Lung microvascular endothelial cell (primary cell): ENCODE results near the gene PPP3R1. TPM values are rescaled to one million over a fixed set of nuclear protein-coding genes. Genes with fewer than 3 reads are reported as not detected.

Experiments used
- DNase-seq, 2 donors: peaks; one replicate each; pipeline versions ENCODE4 v3.0.0 to v3.0.0-alpha.2; 2010; ENCODE audit warnings: low read depth in 2 of 2
- total RNA-seq: library from RNA; depleted of rRNA; stranded (reverse); fragments of >200 nt; gene quantifications from 2 replicates; pipeline ENCODE4 v1.2.1, GENCODE V29; 2014

The PPP3R1 gene
- total RNA-seq, 1 donor from 2014 or later = 18.3 TPM

DNA sequence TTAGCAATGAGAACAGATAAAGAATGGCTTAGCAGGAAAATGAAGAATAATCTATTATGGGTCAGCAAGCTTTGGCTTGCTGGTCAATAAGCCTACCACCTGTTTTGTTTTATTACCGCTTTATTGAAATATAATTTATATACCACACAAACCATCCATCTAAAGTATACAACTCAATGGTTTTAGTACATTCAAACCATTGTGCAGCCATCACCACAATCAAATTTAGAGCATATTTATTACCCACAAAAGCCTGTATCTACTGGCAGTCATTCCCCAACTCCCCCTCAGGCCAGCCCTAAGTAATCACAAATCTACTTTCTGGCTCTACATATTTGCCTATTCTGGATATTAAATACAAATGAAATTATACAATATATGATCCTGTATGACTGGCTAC is 17.2 kb downstream of the PPP3R1 start:
- DNase-seq = no peak

DNA sequence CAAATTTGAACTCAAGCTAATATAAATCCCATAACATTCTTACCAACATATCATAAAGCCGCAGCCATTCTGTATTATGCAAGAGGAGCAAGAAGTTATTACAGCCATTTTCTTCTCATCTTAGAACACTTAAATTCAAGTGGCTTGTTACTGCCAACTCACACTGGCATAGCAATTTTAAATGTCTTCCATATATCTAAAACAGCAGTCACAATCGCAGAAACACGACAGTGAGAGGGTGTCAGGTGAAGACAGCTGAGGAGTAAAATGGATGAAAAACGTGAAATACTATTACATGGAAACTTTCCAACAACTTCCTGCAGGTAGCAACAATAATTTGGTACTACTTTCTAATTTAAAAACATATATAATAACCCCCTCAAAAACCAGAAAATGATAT is 17.9 kb downstream of the PPP3R1 start:
- DNase-seq = no peak

DNA sequence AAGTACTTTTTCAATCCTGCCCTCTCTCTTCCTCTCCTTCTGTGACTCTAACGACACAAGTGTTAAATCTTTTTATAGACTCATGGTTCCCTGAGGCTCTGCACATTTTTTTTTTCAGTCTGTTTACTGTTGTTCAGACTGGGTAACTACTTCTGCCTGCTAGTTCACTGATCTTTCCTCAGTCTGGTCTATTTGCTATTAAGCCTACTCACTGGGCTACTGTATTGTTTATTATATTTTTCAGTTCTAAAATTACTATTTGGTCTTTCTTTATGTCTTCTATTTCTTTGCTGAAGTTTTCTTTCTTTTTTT is 21.3 kb downstream of the PPP3R1 start:
- peak in 1 of 2 donors; percentile 9 for DNase-seq

DNA sequence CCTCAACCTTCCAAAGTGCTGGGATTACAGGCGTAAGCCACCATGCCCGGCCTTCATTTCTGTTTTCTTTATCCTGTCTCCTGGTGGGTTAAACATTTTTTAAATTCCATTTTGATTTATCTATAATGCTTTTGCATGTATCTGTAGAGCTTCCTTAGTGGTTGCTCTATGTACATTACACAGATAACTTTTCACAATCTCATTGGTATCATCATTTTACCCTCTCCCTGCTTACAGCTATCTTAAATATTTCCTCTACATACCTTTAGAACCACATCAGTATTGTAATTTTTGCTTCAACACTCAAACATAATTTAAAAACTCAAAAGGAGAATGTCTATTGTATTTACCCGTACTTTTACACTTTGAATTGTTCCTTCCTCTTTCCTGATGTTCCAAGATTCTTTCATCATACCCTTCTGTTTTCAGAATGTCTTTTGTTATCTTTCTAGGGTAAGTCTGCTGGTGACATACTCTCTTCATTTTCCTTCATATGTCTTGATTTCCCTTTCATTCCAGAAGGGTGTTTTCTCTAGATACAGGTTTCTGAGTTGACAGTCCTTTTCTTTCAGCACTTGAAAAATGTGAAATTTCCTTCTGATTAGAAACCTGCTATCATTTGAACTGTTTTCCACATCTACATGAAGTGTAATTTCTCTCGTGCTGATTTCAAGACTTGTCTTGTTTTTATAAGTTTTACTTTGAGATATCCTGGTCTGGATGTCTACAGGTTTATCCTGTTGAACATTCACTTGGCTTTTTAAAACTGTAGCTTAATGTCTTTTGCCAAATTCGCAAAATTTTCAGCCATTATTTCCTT is 21.9 kb downstream of the PPP3R1 start:
- DNase-seq = peak in 1 of 2 donors; percentile 24

DNA sequence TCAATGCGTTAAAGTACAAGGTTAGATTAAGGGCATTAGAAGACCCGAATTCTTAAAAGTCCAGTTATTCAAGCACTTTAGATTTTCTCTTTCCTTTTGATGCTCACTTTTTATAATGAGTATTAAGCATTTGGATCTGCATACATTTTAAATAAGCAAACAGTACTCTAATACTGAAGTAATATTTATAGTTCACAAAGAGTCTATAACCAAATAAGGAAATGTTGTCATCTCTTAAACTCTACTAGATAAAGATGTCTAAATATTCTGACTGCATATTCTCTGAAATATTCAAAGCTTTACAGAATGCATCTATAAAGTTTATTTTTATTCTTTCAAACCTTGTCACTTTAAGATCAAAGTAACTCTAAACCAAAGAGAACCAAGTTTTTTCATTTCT is 25.5 kb downstream of the PPP3R1 start:
- no peak for DNase-seq

DNA sequence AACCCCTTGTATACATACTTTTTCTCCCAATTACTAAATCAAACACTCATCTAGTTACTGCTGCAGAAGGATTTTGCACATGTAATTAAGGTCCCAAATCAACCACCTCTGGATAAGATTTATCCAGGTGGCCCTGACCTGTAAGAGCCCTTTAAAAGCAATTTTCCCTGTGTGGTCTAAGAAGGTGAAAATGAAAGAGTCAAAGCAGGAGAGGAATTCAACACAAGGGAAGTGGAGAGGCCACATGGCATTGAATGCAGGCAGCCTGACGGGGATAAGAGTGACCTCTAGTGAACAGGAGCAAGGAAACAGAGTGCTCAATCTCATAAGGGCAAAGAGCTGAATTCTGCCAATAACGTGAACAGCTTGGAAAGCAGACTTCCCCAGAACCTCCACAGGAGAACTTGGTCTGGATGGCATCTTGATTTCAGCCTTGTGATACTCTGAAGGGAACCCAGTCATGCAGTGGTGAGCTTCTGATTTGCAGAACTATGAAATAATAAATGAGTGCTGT is 27.2 kb downstream of the PPP3R1 start:
- DNase-seq = peak; percentile 18 to 54

DNA sequence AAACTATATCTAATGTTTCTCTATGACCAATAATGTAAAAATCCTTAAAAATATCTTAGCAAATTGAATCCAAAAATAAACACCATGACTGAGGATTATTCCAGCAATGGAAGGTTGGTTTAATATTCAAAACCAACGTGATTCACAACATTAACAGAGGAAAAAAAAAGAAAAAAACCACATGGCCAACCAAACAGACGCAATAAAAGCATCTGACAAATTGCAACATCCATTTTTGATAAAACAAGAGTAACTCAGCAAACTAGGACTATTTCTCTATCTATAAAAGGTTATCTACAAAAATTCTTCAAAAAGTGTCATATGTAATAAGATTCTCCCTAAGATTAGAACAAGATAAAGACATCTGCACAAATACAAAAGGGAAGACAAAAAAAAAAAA is 28.9 kb downstream of the PPP3R1 start:
- DNase-seq = no peak

DNA sequence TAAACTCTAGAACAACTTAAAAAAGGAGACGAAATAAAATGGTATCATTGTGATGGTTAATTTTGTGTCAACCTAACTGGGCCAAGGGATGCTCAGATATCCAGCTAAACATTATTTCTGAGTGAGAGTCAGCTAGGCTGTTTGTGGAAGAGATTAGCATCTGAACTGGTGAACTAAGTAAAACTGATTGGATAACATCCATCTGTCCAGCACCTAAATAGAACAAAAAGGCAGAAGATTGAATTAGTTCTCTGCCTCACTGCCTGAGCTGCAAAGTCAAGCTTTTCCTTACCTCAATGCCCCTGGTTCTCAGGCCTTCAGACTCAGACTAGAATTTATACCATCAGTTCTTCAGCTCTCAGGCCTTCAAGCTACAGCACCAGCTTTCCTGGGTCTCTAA is 30.0 kb downstream of the PPP3R1 start:
- no peak for DNase-seq

DNA sequence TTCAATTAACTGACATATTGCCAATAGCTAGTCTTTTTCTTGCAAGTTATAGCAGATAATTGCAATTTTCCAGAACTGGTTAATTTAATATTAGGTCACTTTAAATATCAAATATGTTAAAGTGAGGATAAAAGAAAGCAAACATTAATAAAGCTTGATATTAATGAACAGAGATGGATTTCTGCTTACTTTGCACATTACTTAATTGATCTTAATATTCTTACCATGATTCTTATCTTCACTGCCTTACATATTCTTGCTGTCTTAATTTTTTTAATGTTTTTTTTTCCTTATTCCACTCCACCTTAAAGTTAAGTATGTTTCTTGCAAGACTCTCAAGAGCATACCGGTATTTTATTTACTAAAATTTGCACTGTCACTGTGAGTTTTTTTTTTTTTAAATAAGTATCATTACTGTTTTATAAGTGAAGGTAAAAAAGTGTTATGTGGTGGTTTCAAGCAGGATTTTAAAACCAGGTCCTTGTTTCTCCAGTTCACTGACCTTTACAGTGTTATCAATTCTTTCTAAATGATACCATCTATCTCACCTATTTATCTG is 33.9 kb downstream of the PPP3R1 start:
- DNase-seq = no peak

DNA sequence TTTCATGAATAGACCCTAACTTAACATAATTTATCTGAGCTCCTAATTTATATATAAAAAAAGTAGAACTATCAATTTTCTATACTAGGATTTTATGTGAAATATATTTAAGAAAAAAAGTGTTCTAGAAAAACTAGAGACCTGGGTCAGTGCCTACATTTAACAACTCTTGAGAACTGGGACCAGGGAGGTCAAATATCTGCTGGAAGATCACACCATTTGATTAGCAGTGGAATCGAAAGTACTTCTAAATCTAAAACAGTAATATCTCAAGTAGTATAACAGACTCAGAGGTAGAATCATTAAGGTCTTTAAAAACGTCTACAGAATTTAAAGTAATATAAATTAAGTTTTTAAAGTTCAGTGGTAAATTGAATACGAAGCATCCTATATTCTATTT is 34.6 kb downstream of the PPP3R1 start:
- DNase-seq = no peak

DNA sequence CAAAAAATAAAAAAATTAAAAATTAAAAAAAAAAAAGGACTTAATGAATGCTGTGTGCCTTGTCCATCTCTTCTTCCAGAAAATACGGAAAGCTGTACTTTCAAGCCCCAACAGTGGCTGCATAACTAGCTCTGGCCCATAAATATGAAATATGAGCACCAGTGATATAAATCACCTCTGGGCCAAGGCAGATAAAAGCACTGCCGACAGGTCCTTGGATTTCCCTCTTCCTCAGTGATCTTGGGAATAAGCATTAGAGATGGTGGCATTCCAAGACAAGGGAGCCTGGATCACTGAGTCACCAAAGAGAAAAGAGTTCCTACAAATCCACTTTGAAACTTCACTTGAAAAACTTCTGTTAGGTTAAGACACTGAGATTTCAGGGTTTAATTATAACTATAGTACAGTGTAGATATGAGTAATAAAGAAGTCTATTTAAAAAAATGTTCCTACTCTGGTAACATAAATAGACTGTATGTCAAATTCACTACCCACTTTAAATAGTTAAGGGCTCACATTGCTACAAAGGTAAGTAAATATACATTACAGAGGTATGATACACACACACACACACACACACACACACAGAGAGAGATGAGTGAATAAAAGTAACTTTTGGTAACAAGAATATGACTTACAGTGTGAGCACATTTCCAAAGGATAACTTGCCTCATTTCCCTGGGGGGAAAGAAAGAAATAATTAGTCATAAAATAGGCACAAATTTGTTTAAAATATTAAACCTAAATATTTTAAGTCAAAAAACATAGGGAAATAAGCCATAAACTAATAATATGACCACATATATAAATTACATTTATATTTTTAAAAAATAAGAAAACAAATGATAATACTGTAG is 35.6 kb downstream of the PPP3R1 start:
- DNase-seq = no peak

DNA sequence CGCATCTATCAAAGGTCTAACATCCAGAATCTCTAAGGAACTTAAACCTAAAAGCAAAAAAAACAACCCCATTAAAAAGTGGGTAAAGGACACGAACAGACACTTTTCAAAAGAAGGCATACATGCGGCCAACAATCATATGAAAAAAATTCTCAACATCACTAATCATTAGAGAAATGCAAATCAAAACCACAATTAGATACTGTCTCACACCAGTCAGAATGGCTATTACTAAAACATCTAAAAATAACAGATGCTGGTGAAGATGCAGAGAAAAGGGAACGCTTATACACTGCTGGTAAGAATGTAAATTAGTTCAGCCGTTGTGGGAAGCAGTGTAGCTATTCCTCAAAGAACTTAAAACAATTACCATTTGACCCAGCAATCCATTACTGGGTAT is 38.0 kb downstream of the PPP3R1 start:
- DNase-seq = no peak

DNA sequence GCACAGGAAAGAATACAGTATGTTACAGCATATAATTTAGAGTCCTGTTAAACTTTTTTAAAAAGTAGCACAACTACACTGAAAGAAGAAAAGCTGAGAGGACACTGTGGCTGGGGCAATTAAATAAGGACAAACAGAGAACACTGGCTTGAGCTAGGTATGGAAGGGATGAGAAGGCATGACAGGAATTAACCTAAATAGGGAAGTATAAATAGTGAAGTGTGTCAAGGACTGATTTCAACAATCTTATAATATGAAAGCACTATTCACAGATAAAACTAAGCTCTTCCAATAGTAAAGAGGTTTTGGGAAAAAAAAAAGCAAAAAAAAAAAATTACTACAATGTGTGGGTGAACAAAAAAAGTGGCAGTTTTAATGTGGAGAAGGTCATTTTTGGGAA is 45.5 kb downstream of the PPP3R1 start:
- DNase-seq = no peak

DNA sequence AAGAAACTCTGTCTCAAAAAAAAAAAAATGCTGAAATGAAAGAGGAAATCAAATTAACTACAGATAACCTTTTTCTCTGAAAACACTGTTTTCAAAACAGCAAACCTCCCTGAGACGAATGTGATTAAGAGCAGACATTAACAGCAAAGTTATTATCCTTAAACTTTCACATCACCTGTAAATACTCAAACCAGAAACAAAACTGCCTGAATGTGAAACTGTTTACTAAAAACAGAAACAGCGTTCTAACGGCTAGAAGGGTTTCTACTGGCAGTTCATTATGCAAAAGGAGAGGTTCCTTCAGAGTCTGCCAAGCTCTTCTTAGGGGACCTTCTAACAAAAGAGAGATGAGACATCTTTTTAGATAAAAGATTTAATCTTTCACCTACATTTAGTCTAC is 48.7 kb downstream of the PPP3R1 start:
- no peak for DNase-seq

DNA sequence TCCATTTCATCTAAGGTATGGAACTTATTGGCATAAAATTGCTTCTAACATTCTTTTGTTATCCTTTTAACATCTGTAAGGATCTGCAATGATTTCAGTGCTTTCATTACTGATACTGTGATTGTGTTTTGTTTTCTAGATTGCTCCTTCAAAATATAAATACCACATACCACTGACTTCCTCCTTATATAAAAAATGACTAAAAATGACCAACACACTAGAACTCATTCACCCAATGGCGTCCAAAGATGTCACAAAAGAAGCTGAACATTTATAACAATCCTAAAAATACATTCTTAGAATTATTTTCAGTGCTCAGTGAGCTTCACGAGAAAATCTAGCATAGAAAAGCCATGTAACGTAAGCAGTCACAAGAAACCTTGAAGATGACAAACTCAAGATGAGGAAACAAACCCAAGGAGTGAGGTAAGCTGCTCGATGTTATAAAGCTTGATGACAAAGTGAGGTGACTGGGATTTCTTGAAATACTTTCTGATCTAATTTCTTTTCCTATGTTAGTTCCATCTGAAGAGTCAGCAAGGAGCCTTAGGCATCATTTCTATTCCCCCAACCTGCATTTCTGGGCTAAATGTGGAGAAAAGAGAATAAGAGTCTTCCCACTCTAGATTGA is 52.1 kb downstream of the PPP3R1 start:
- DNase-seq = no peak

DNA sequence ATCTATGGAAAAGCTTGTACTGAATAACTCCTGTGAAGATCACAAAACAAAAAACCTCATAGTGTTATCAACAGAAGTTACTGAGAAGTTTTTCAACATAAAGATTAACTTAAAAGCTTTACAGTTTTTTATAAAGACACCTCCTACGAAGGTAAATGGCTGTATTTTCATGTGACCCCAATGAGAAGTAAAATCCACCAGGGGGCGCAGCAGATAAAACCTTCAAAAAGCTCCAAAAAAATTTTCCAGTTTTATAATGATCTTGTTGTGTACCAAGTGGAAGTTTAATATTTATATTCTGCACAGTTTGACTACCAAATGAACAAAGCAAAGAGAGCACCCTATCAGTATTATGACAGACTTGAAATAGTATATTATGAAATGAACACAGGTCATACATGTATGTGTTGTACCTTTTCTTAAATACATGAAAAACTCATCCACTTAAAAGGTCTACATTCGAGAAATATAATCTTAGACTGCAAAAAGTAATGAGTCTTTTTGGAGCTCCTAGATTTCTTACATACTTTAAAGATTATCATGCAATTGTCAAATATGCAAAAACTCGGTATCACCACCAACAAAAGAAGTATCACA is 56.1 kb downstream of the PPP3R1 start:
- peak; percentile 37 to 78 for DNase-seq

DNA sequence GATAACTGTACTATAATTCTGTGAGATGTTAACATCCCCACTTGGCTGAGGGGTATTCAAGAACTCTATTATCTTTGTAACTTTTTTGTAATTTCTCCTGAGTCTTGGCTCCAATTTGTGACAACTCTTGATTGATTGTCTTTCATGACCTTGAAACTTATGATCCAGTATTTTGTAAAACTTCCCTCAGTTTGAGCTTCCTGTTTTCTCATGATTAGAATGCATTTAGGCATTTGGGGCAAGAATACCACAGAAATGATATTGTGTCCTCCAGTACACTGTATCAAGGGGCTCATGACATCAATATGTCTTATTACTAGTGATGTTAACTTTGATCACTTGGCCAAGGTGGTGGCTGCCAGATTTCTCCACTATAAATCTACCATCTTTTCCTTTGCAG is 57.2 kb downstream of the PPP3R1 start:
- peak in 1 of 2 donors; percentile 82 for DNase-seq

DNA sequence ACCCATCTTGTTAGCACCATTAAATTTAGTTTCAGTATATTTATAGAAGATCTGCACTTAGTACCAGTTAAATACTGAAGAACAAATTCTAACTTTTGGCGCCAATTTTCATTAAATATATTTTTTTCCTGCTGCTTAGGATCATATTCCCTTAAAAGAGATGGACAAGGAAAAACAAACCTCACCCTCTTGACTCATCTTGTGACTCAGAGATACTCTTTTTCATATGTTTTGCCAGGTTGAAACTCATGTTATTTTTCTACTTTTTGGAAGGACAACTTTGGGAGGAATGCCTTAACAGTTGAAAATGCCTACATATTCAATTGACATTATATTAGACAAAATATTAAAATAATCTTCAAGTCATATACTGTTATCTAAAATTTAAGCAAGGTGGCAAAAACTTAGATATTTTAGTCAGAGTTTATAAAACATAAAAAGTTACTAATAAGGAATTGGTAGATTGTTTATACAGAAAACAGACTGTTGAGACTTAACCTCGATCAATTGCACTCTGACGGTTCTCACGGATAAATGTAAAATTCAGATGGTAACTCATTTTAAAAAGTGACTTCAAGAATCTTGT is 58.5 kb downstream of the PPP3R1 start:
- peak in 1 of 2 donors; percentile 63 for DNase-seq

DNA sequence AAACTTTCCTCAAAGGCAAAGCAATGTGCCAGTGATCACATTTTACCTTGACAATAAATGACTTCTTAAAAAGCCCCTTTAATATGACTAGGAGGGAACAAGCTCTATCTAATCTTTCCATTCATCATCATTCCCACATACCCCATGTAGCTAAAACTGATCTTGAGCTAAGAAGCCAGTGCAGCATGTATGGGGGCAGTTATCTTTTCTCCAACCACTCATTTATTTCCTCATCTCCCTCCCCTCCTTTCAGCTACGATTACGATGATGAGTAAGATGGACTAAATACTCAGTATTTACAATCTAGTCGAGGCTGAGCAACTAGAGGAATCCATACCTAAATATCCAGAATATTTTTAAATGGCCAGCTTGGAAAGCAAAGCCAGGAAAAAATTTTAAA is 59.2 kb downstream of the PPP3R1 start:
- no peak for DNase-seq

DNA sequence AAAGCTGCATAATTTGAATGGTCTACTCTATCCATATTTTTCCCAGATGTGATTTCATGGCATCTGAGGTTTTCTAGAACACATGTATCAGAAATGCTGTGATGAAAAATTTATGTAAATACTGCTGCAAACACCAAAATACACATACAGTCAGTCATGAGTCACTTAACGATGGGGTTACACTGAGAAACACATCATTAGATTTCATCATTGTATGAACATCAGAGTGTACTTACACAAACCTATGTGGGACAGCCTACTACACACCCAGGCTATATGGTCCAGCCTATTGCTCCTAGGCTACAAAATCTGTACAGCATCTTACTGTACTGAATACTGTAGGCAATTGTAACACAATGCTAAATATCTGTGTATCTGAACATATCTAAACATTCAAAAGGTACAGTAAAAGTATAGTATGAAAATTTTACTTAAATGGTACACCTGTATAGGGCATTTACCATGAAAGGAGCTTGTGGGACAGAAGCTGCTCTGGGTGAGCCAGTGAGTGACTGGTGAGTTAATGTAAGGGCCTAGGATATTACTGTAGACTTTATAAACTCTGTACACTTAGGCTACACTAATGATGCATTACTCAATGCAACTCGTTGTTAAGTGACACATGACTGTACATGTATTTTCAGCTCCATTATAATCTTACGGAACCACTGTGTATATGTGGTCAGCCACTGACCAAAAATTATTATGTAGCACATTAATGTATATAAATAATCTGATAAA is 61.2 kb downstream of the PPP3R1 start:
- DNase-seq = peak in 1 of 2 donors; percentile 67
